NCI-H524 (cell line): ENCODE data around the gene HMCES.
"Not testable (repeated sequence)": the region's sequence is repeated elsewhere in the genome, so short reads cannot be mapped to it uniquely, and the experiment has no call there.

Experiments
- DNase-seq, 2 experiments: peaks; one replicate each; lab custom pipeline; 2025; lab: John Stamatoyannopoulos, UW

The HMCES gene

GRCh38 chr3:129348734-129349133 lies 70.1 kb downstream of the HMCES start:
- no peak for DNase-seq

GRCh38 chr3:129349169-129349568 lies 70.5 kb downstream of the HMCES start:
- not testable (repeated sequence) for DNase-seq

- no peak for DNase-seq
These were observed 71.1 kb downstream of the HMCES start for GRCh38 chr3:129349791-129350190.

GRCh38 chr3:129352045-129352444 lies 73.4 kb downstream of the HMCES start:
- no peak for DNase-seq

- no peak for DNase-seq
These were observed 74.2 kb downstream of the HMCES start for GRCh38 chr3:129352650-129353588.

- DNase-seq: no peak
These were observed 74.9 kb downstream of the HMCES start for GRCh38 chr3:129353589-129353941.
